Right lobe of liver (tissue), 6 donors: ENCODE results near the gene MTMR1. TPM values are rescaled to one million over a fixed set of nuclear protein-coding genes. Genes with fewer than 3 reads are reported as not detected.

Experiments used
- ATAC-seq, 4 donors: fragments of 200-7000 bp; cut with Tn5 transposase; one replicate each; pipeline ENCODE4 v1.9.1; 2020; ENCODE audit warnings: mild to moderate bottlenecking in 4 of 4, moderate library complexity in 4 of 4
- DNase-seq, 3 donors: peaks; one replicate each; pipeline ENCODE4 v3.0.0-alpha.2; 2020
- H3K27ac ChIP-seq, 3 donors: fragments of 200-600 bp; one replicate each; pipeline ENCODE4 v1.8.0; 2022
- H3K27me3 ChIP-seq, 2 donors: fragments of 200-600 bp; one replicate each; pipeline ENCODE4 v1.8.0; 2022
- H3K36me3 ChIP-seq, 4 donors: fragments of 200-600 bp; sonication (generic) in 1 of 4; one replicate each; pipeline versions ENCODE4 v1.5.1 to v1.8.0; 2017 to 2022; ENCODE audit warnings: control low read depth in 1 of 4
- H3K4me1 ChIP-seq, 4 donors: fragments of 200-600 bp; sonication (generic) in 1 of 4; one replicate each; pipeline versions ENCODE4 v1.5.1 to v1.8.0; 2017 to 2022; ENCODE audit warnings: control low read depth in 1 of 4
- H3K4me3 ChIP-seq, 3 donors: fragments of 200-600 bp; one replicate each; pipeline ENCODE4 v1.8.0; 2022
- H3K9me3 ChIP-seq, 4 donors: fragments of 200-600 bp; sonication (generic) in 1 of 4; one replicate each; pipeline versions ENCODE4 v1.5.1 to v1.8.0; 2017 to 2022; ENCODE audit warnings: control low read depth in 1 of 4
- POLR2A ChIP-seq: fragments of 450-650 bp; IDR thresholded peaks from one replicate; pipeline ENCODE4 v1.6.1; 2017; ENCODE audit warnings: antibody characterized with exemption, mild to moderate bottlenecking
- WGBS: methylation state at CpG from one replicate; pipeline ENCODE4 v1.1.6; 2018; ENCODE audit warnings: low coverage, low lambda C conversion rate; ENCODE audit not compliant: insufficient coverage; ENCODE audit errors: missing lambda C conversion rate; 5-methylcytosine and 5-hydroxymethylcytosine counted together
- intact Hi-C, 2 donors: fragments of 100-400 bp; cut with DNase I; formaldehyde crosslinking; loops; one replicate each; pipeline versions ENCODE4 v1.11.2 to v1.14.1; 2022
- total RNA-seq, 6 experiments: library from RNA; depleted of rRNA in 2 of 6; stranded (reverse); fragments of >200 nt in 2 of 6; fragmentation: NEBNext Ultra II Directional in 3 of 6; extraction: Animal tissue kit (Norgen Biotek cat#: 25700) in 3 of 6; gene quantifications; one replicate each; pipeline versions ENCODE4 v1.1.0 to v1.2.4, GENCODE V29; 2016 to 2023
- TF ChIP-seq, protein P1 (sequence below), 4 donors: fragments of 200-600 bp in 3 of 4; fragments of 450-650 bp in 1 of 4; IDR thresholded peaks; one replicate each; pipeline versions ENCODE4 v1.5.1 to v1.8.0; 2016 to 2022; ENCODE audit warnings: antibody characterized with exemption in 4 of 4, mild to moderate bottlenecking in 2 of 4
- donor health status: DM: no; HTN: yes; CAD: no.
- donor health status: DM: no; HTN: no; CAD: no.
- donor health status: DM: no; HTN: no; CAD: no.
- donor health status: DM: no; HTN: yes; CAD: no.
- donor health status: DM: no; HTN: yes; CAD: no.

The MTMR1 gene
- total RNA-seq, 6 experiments from 2014 or later = 7.6 to 11.2 (median 9.4) TPM

DNA sequence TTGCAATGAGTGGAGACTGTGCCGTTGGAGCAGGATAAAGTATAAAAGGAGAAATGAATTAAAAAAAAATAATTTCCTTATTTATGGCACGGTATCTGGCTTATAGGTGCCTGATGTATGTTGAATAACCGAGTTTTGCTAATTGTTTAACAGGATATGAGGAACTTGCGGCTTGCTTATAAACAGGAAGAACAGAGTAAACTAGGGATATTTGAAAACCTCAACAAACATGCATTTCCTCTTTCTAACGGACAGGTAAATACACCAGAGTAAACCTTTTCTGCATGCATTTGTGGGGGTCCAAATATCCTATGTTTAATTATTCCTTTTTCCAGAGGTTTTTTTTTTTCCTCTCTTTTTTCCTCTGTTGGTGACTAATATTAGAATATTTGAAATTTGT is 36.8 kb downstream of the MTMR1 start:
- no peaks in the 10 kb centered on the region for H3K9me3 ChIP-seq
- WGBS = 61% methylated on average over 5 of the region's 5 CpGs
- no peak overlapping the region for H3K27ac ChIP-seq
- H3K36me3 ChIP-seq = peaks cover 0 to 28% (median 4%) of the 10 kb centered on the region in 4 donors
- no peak for ATAC-seq
- H3K27me3 ChIP-seq = no peaks in the 10 kb centered on the region
- no peak overlapping the region for H3K4me3 ChIP-seq
- intact Hi-C loops = no loop called here
- DNase-seq = no peak
- no peaks in the 10 kb centered on the region for H3K4me1 ChIP-seq
- TF ChIP-seq, protein P1, sequence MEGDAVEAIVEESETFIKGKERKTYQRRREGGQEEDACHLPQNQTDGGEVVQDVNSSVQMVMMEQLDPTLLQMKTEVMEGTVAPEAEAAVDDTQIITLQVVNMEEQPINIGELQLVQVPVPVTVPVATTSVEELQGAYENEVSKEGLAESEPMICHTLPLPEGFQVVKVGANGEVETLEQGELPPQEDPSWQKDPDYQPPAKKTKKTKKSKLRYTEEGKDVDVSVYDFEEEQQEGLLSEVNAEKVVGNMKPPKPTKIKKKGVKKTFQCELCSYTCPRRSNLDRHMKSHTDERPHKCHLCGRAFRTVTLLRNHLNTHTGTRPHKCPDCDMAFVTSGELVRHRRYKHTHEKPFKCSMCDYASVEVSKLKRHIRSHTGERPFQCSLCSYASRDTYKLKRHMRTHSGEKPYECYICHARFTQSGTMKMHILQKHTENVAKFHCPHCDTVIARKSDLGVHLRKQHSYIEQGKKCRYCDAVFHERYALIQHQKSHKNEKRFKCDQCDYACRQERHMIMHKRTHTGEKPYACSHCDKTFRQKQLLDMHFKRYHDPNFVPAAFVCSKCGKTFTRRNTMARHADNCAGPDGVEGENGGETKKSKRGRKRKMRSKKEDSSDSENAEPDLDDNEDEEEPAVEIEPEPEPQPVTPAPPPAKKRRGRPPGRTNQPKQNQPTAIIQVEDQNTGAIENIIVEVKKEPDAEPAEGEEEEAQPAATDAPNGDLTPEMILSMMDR (IDR thresholded peaks at IDR 0.05) = no peak
- no peak for TF ChIP-seq POLR2A

DNA sequence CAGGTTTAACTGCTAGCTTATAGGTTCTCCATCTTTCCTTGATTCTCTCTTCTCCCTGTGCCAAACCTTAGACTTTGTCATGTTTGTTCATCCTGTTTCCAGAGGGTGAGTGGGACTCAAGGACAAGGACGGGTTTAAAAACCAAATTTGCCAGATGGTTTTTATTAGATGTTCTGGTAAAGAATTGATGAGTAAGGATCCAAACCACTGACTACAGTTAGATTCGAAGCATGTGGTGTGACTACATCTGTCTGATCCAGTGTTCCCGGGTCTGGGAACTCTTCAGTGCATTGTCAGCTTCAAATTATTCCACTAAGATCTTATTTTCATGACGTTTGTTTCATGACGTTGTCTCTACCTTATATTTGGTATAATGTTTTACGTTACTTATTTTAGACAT is 37.5 kb downstream of the MTMR1 start:
- Histone ChIP-seq H3K36me3 (peaks cover 0 to 28% (median 4%) of the 10 kb centered on the region in 4 donors), H3K4me3 (no peak overlapping the region), H3K27me3 (no peaks in the 10 kb centered on the region), H3K9me3 (no peaks in the 10 kb centered on the region), H3K27ac (no peak overlapping the region), H3K4me1 (no peaks in the 10 kb centered on the region)
- intact Hi-C loops = no loop called here
- 49% methylated on average over 6 of the region's 6 CpGs for WGBS
- ATAC-seq (no peak), DNase-seq (no peak)
- TF ChIP-seq POLR2A = no peak
- TF ChIP-seq, protein P1 (IDR thresholded peaks at IDR 0.05) = no peak

- intact Hi-C loops = no loop called here
- DNase-seq (no peak), ATAC-seq (no peak)
Observed at GRCh38 chrX:150731795-150732194, 38.6 kb downstream of the MTMR1 start.

GRCh38 chrX:150736475-150736874 is 43.3 kb downstream of the MTMR1 start:
- 73% methylated on average over 9 of the region's 9 CpGs for WGBS
- TF ChIP-seq, protein P1 (IDR thresholded peaks at IDR 0.05) = no peak
- TF ChIP-seq POLR2A = no peak
- no peak overlapping the region for H3K4me3 ChIP-seq

More at GRCh38 chrX:150731795-150732194, 38.6 kb downstream of the MTMR1 start:
- H3K4me3 ChIP-seq = no peak overlapping the region
- H3K9me3 ChIP-seq = no peaks in the 10 kb centered on the region
- WGBS = 54% methylated on average over 3 of the region's 3 CpGs
- no peaks in the 10 kb centered on the region for H3K4me1 ChIP-seq
- H3K27ac ChIP-seq = no peak overlapping the region
- TF ChIP-seq, protein P1 (IDR thresholded peaks at IDR 0.05) = no peak
- TF ChIP-seq POLR2A = no peak
- peaks cover 0 to 28% (median 4%) of the 10 kb centered on the region in 4 donors for H3K36me3 ChIP-seq
- H3K27me3 ChIP-seq = no peaks in the 10 kb centered on the region

DNA sequence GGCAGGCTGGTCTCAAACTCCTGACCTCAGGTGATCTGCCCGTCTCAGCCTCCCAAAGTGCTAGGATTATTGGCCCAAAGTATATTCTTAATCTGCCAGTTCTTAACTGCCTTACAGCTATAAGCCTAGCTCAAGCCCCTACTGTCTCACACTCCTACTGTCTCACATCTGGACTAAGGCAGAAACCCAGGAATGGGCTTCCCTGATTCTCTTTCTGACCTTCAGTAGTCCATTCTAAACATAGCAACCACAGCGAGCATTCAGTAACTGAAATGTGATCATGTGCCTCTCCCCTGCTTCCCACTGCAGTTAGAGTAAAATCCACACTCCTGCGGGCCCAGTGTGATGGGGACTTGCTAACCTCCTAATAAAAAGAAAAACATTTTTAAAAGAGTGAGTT is 58.9 kb downstream of the MTMR1 start:
- intact Hi-C loops = no loop called here

More at GRCh38 chrX:150736475-150736874, 43.3 kb downstream of the MTMR1 start:
- no peak overlapping the region for H3K27ac ChIP-seq
- no peaks in the 10 kb centered on the region for H3K27me3 ChIP-seq
- DNase-seq (no peak), ATAC-seq (peak in 2 of 4 donors; percentile 28 to 33)
- H3K4me1 ChIP-seq = no peaks in the 10 kb centered on the region
- peaks cover 0 to 15% (median 3%) of the 10 kb centered on the region in 4 donors for H3K36me3 ChIP-seq
- intact Hi-C loops = no loop called here
- H3K9me3 ChIP-seq = no peaks in the 10 kb centered on the region

More for the DNA sequence above, 58.9 kb downstream of the MTMR1 start:
- TF ChIP-seq, protein P1 (IDR thresholded peaks at IDR 0.05) = no peak
- no peak for TF ChIP-seq POLR2A
- no peaks in the 10 kb centered on the region for H3K27me3 ChIP-seq
- H3K9me3 ChIP-seq = no peaks in the 10 kb centered on the region
- H3K4me1 ChIP-seq = no peaks in the 10 kb centered on the region
- ATAC-seq = no peak
- H3K27ac ChIP-seq = no peak overlapping the region
- H3K4me3 ChIP-seq = no peak overlapping the region
- DNase-seq = no peak
- WGBS = 80% methylated on average over 2 of the region's 3 CpGs
- no peaks in the 10 kb centered on the region for H3K36me3 ChIP-seq
